Nephron progenitor cell (in vitro differentiated cells): ENCODE results near the gene C1orf21.

ENCODE experiments used
- DNase-seq: peaks from one replicate; pipeline ENCODE4 v3.0.0; 2021
- H3K27ac Mint-ChIP-seq: 2 replicates; pipeline ENCODE4 v1.8.0; 2021; ENCODE audit warnings: mild to moderate bottlenecking, moderate library complexity, mixed read lengths
- H3K27me3 Mint-ChIP-seq: 2 replicates; pipeline ENCODE4 v1.8.0; 2021; ENCODE audit warnings: mild to moderate bottlenecking, low read depth, mixed read lengths; ENCODE audit not compliant: poor library complexity
- H3K36me3 Mint-ChIP-seq: 2 replicates; pipeline ENCODE4 v1.8.0; 2021; ENCODE audit warnings: low read depth, mixed read lengths
- H3K4me1 Mint-ChIP-seq: 2 replicates; pipeline ENCODE4 v1.8.0; 2021; ENCODE audit warnings: mixed read lengths
- H3K4me3 Mint-ChIP-seq: 2 replicates; pipeline ENCODE4 v1.8.0; 2021; ENCODE audit warnings: mild to moderate bottlenecking, moderate library complexity, mixed read lengths
- H3K9me3 Mint-ChIP-seq: 2 replicates; pipeline ENCODE4 v1.8.0; 2021; ENCODE audit warnings: mild to moderate bottlenecking, moderate library complexity, mixed read lengths
- CTCF ChIP-seq: fragments of 200-600 bp; sonication (generic); IDR thresholded peaks from 2 replicates; pipeline ENCODE4 v1.5.0; 2021; ENCODE audit warnings: antibody characterized with exemption

Gene C1orf21

GRCh38 chr1:184535191-184535970, 148.6 kb downstream of the C1orf21 start:
- DNase-seq = no peak
- H3K4me1 Mint-ChIP-seq = peaks cover 21% of the 10 kb centered on the region

DNA sequence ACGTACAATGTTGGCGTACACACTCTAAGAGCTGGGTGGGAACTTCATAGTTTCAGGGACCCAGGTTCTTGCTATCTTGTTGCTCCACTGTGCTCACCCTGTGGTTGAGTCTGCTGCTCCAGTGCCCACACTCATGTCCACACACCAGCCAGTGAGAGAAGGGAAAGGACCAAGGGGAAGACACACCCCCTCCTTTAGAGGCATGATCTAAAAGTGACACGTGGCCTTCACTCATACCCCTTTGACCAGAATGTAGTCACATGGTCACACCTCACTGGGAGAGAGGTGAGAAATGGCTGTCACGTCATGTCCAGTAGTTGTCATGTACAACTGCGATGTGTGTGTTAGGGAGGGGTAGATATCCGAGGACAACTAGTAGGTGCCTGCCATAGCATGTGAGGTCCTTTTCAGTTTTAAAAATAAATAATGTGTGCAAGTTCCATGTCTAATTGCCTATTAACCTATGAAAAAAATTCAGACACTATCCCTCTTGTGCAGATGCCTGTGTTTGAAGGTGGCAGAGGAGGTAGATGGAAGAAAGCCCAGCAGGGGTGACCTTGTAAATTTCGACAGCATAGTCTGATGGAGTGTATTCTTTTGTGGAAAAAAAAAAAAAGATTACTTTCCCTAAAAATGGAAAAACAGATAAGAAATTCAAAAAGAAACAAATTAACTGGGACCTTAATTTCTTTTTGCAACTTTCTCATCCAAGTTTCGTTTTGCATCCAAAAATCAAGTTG, 149.6 kb downstream of the C1orf21 start:
- Mint-ChIP-seq H3K36me3 (peaks cover 46% of the 10 kb centered on the region), H3K27ac (no peak overlapping the region), H3K4me1 (peaks cover 21% of the 10 kb centered on the region), H3K27me3 (peaks cover 2% of the 10 kb centered on the region), H3K9me3 (peaks cover 39% of the 10 kb centered on the region), H3K4me3 (no peak overlapping the region)
- TF ChIP-seq CTCF = no peak
- DNase-seq = no peak

More at GRCh38 chr1:184535191-184535970, 148.6 kb downstream of the C1orf21 start:
- no peak overlapping the region for H3K4me3 Mint-ChIP-seq
- peaks cover 2% of the 10 kb centered on the region for H3K27me3 Mint-ChIP-seq
- no peak for TF ChIP-seq CTCF
- H3K9me3 Mint-ChIP-seq = peaks cover 39% of the 10 kb centered on the region
- H3K27ac Mint-ChIP-seq = peak overlapping the region; percentile 68
- peaks cover 46% of the 10 kb centered on the region for H3K36me3 Mint-ChIP-seq

- H3K4me1 Mint-ChIP-seq = peaks cover 7% of the 10 kb centered on the region
- DNase-seq = no peak
- peaks cover 39% of the 10 kb centered on the region for H3K9me3 Mint-ChIP-seq
- no peak overlapping the region for H3K4me3 Mint-ChIP-seq
- peaks cover 44% of the 10 kb centered on the region for H3K36me3 Mint-ChIP-seq
- no peak overlapping the region for H3K27ac Mint-ChIP-seq
- TF ChIP-seq CTCF = no peak
- no peaks in the 10 kb centered on the region for H3K27me3 Mint-ChIP-seq
Measured at GRCh38 chr1:184539580-184539979, 152.8 kb downstream of the C1orf21 start.

GRCh38 chr1:184541537-184542152, 154.8 kb downstream of the C1orf21 start:
- Mint-ChIP-seq H3K4me3 (no peak overlapping the region), H3K27me3 (peaks cover under 1% of the 10 kb centered on the region), H3K4me1 (no peaks in the 10 kb centered on the region), H3K27ac (no peak overlapping the region), H3K36me3 (peaks cover 30% of the 10 kb centered on the region), H3K9me3 (peaks cover 29% of the 10 kb centered on the region)
- DNase-seq = no peak
- no peak for TF ChIP-seq CTCF

DNA sequence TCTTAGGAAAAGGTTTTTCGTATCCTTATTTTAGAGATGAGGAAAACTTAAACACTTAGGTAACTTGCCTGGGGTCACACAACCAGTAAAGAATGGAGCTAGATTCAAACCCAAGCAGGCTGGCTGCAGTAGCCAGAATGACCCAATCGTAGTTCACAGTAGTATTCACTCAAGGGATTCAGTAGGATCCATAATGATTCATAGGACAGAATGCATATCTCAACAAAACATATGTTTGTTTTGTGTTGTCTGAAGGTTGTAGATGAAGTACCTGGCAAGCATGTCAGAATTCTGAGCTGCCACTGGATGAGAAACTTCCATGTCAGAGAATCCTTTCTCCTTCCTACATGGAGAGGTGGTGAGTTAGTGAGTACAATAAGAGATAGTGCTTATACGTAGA, 155.5 kb downstream of the C1orf21 start:
- no peak overlapping the region for H3K4me3 Mint-ChIP-seq
- peaks cover 3% of the 10 kb centered on the region for H3K27me3 Mint-ChIP-seq
- no peaks in the 10 kb centered on the region for H3K4me1 Mint-ChIP-seq
- H3K27ac Mint-ChIP-seq = no peak overlapping the region
- TF ChIP-seq CTCF = no peak
- H3K9me3 Mint-ChIP-seq = peaks cover 25% of the 10 kb centered on the region
- H3K36me3 Mint-ChIP-seq = peaks cover 25% of the 10 kb centered on the region
- no peak for DNase-seq
